GM19238 (cell line): ENCODE measurements around the gene ADCY2.
"Not testable (repeated sequence)": the region's sequence is repeated elsewhere in the genome, so short reads cannot be mapped to it uniquely, and the experiment has no call there.

Experiments used
- DNase-seq: peaks from one replicate; pipeline ENCODE4 v3.0.0; 2011; ENCODE audit warnings: low spot score; ENCODE audit not compliant: insufficient read length

Gene ADCY2

GRCh38 chr5:7395432-7395946 is 449 bp upstream of the ADCY2 start:
- no peak for DNase-seq

GRCh38 chr5:7396713-7397454 is 946 bp downstream of the ADCY2 start:
- DNase-seq, result no peak

GRCh38 chr5:7397937-7398336 is 2.0 kb downstream of the ADCY2 start:
- DNase-seq, result no peak

- no peak for DNase-seq
Observed at GRCh38 chr5:7398596-7399280, 2.8 kb downstream of the ADCY2 start.

- DNase-seq, result no peak
Observed at GRCh38 chr5:7405277-7405676, 9.3 kb downstream of the ADCY2 start.

GRCh38 chr5:7410936-7411511 is 15.1 kb downstream of the ADCY2 start:
- no peak for DNase-seq

- DNase-seq, result no peak
Observed at GRCh38 chr5:7412409-7412808, 16.5 kb downstream of the ADCY2 start.

- no peak for DNase-seq
Observed at GRCh38 chr5:7415123-7415522, 19.2 kb downstream of the ADCY2 start.

GRCh38 chr5:7415587-7416535 is 19.9 kb downstream of the ADCY2 start:
- no peak for DNase-seq

GRCh38 chr5:7418276-7418675 is 22.3 kb downstream of the ADCY2 start:
- DNase-seq, result no peak

GRCh38 chr5:7419367-7419766 is 23.4 kb downstream of the ADCY2 start:
- DNase-seq, result no peak

GRCh38 chr5:7419846-7420245 is 23.9 kb downstream of the ADCY2 start:
- DNase-seq, result no peak

- DNase-seq, result no peak
Observed at GRCh38 chr5:7420510-7421280, 24.8 kb downstream of the ADCY2 start.

GRCh38 chr5:7422316-7423106 is 26.6 kb downstream of the ADCY2 start:
- no peak for DNase-seq

GRCh38 chr5:7423231-7423630 is 27.3 kb downstream of the ADCY2 start:
- DNase-seq, result not testable (repeated sequence)

GRCh38 chr5:7425830-7426229 is 29.9 kb downstream of the ADCY2 start:
- no peak for DNase-seq

GRCh38 chr5:7426284-7426683 is 30.3 kb downstream of the ADCY2 start:
- no peak for DNase-seq

- no peak for DNase-seq
Observed at GRCh38 chr5:7434914-7435313, 39.0 kb downstream of the ADCY2 start.

- DNase-seq, result no peak
Observed at GRCh38 chr5:7435503-7435902, 39.6 kb downstream of the ADCY2 start.

- no peak for DNase-seq
Observed at GRCh38 chr5:7436521-7436920, 40.6 kb downstream of the ADCY2 start.
